Hindlimb muscle (tissue), 1 donor: Measurements from ENCODE around the gene TCFL5. TPM values are rescaled to one million over a fixed set of nuclear protein-coding genes. Genes with fewer than 3 reads are reported as not detected.
"Not testable (repeated sequence)": the region's sequence is repeated elsewhere in the genome, so short reads cannot be mapped to it uniquely, and the experiment has no call there.

Experiments
- DNase-seq: peaks from one replicate; pipeline ENCODE4 v3.0.0-alpha.2; 2013
- polyA plus RNA-seq: library from polyadenylated mRNA; unstranded; fragments of 120-200 nt; gene quantifications from one replicate; pipeline ENCODE4 v1.2.1, GENCODE V29; 2013; ENCODE audit not compliant: insufficient read length

Gene TCFL5
- polyA plus RNA-seq, 1 donor, result 8.8 TPM

- DNase-seq, result not testable (repeated sequence)
Measured at GRCh38 chr20:62853304-62853703, 8.3 kb downstream of the TCFL5 start.

GRCh38 chr20:62852841-62853240 is 8.8 kb downstream of the TCFL5 start:
- DNase-seq, result no peak

GRCh38 chr20:62852196-62852595 is 9.4 kb downstream of the TCFL5 start:
- DNase-seq, result no peak

- no peak for DNase-seq
Measured at GRCh38 chr20:62850333-62850974, 11.2 kb downstream of the TCFL5 start.

GRCh38 chr20:62849431-62849830 is 12.2 kb downstream of the TCFL5 start:
- DNase-seq, result no peak

GRCh38 chr20:62848917-62849316 is 12.7 kb downstream of the TCFL5 start:
- DNase-seq, result not testable (repeated sequence)

- no peak for DNase-seq
Measured at GRCh38 chr20:62846166-62846890, 15.3 kb downstream of the TCFL5 start.

- DNase-seq, result no peak
Measured at GRCh38 chr20:62845416-62846160, 16.0 kb downstream of the TCFL5 start.

GRCh38 chr20:62844182-62844581 is 17.4 kb downstream of the TCFL5 start:
- DNase-seq, result no peak

- no peak for DNase-seq
Measured at GRCh38 chr20:62843656-62844055, 18.0 kb downstream of the TCFL5 start.

- DNase-seq, result no peak
Measured at GRCh38 chr20:62841705-62842212, 19.9 kb downstream of the TCFL5 start.

GRCh38 chr20:62840244-62841197 is 21.1 kb downstream of the TCFL5 start:
- DNase-seq, result no peak

GRCh38 chr20:62839816-62840215 is 21.8 kb downstream of the TCFL5 start:
- no peak for DNase-seq

- DNase-seq, result no peak
Measured at GRCh38 chr20:62839261-62839660, 22.4 kb downstream of the TCFL5 start.

GRCh38 chr20:62838128-62838891 is 23.3 kb downstream of the TCFL5 start:
- no peak for DNase-seq

GRCh38 chr20:62837790-62838127 is 23.9 kb downstream of the TCFL5 start:
- no peak for DNase-seq

- DNase-seq, result no peak
Measured at GRCh38 chr20:62836967-62837490, 24.6 kb downstream of the TCFL5 start.

GRCh38 chr20:62835931-62836861 is 25.4 kb downstream of the TCFL5 start:
- no peak for DNase-seq

GRCh38 chr20:62834967-62835730 is 26.5 kb downstream of the TCFL5 start:
- DNase-seq, result no peak
